HepG2 (cell line): ENCODE results near the gene RDM1. TPM values are rescaled to one million over a fixed set of nuclear protein-coding genes. Genes with fewer than 3 reads are reported as not detected.

ENCODE experiments used
- ATAC-seq: fragments of 200-7000 bp; cut with Tn5 transposase; 3 replicates; pipeline ENCODE4 v1.9.1; 2020; ENCODE audit warnings: mild to moderate bottlenecking, moderate library complexity
- BruUV-seq: library from RNA; stranded (reverse); fragments of 400-500 nt; replicated peaks from 2 replicates; lab custom pipeline; 2021; lab: Mats Ljungman, UMichigan
- CTCF ChIA-PET: fragments of 300-600 bp; formaldehyde crosslinking; extraction: SDS; loops from one replicate; lab custom pipeline; 2021; ENCODE audit warnings: low total read pairs, inconsistent platforms, low intra/inter-chr PET ratio; lab: Yijun Ruan, JAX
- POLR2A ChIA-PET: fragments of 350-600 bp; sonication (Branson Sonifier 250); formaldehyde crosslinking; loops from one replicate; lab custom pipeline; 2020; ENCODE audit warnings: antibody characterized with exemption, inconsistent platforms; lab: Yijun Ruan, JAX
- DNase-seq: peaks from one replicate; pipeline ENCODE4 v3.0.0-alpha.2; 2015; ENCODE audit warnings: low spot score
- FAIRE-seq: peaks from 3 replicates; lab custom pipeline; 2011; peaks lifted over from hg19 to GRCh38; lab: Jason Lieb, UNC
- H2AFZ ChIP-seq: one replicate; pipeline ENCODE4 v1.6.1; 2011; ENCODE audit warnings: low read length, inconsistent platforms
- H3K27ac ChIP-seq: fragments of 300-600 bp; 3 replicates; pipeline ENCODE4 v1.8.0; 2011; ENCODE audit warnings: mixed run types, mild to moderate bottlenecking, mixed read lengths, low read length, inconsistent platforms; ENCODE audit not compliant: insufficient read depth; ENCODE audit errors: extremely low read length
- H3K27me3 ChIP-seq, 2 experiments: fragments of 200-600 bp in 1 of 2; 2 replicates in 1 of 2; 3 replicates in 1 of 2; pipeline versions ENCODE4 v1.6.0 to v1.8.0; 2011; ENCODE audit warnings: low read length in 2 of 2, mild to moderate bottlenecking in 2 of 2, moderate library complexity in 2 of 2, inconsistent platforms in 1 of 2; ENCODE audit not compliant: insufficient read depth in 2 of 2, control insufficient read depth in 1 of 2
- H3K36me3 ChIP-seq, 2 experiments: fragments of 200-600 bp in 1 of 2; replicated peaks in 1 of 2; 2 replicates in 1 of 2; 3 replicates in 1 of 2; pipeline versions ENCODE4 v1.5.1 to v1.8.0; 2011; ENCODE audit warnings: low read length in 2 of 2, inconsistent platforms in 1 of 2; ENCODE audit not compliant: insufficient read depth in 2 of 2, control insufficient read depth in 1 of 2
- H3K4me1 ChIP-seq: 2 replicates; pipeline ENCODE4 v1.5.1; 2012; ENCODE audit warnings: low read length, inconsistent platforms; ENCODE audit not compliant: insufficient read depth
- H3K4me2 ChIP-seq: 2 replicates; pipeline ENCODE4 v1.6.0; 2011; ENCODE audit warnings: low read depth, low read length, inconsistent platforms
- H3K4me3 ChIP-seq, 3 experiments: fragments of 200-600 bp in 1 of 3; sonication (generic), shearing (Covaris generic) in 1 of 3; replicated peaks in 1 of 3; 2 replicates each; pipeline ENCODE4 v1.5.1; 2011 to 2016; ENCODE audit warnings: low read length in 3 of 3, inconsistent platforms in 2 of 3, low read depth in 2 of 3, mild to moderate bottlenecking in 2 of 3, control low read depth in 1 of 3, mixed read lengths in 1 of 3; ENCODE audit not compliant: insufficient read depth in 1 of 3
- H3K79me2 ChIP-seq: one replicate; pipeline ENCODE4 v1.6.1; 2011; ENCODE audit warnings: low read length, inconsistent platforms; ENCODE audit not compliant: insufficient read depth
- H3K9ac ChIP-seq: 2 replicates; pipeline ENCODE4 v1.6.0; 2011; ENCODE audit warnings: mild to moderate bottlenecking, low read depth, low read length, inconsistent platforms; ENCODE audit not compliant: insufficient read depth
- H3K9me3 ChIP-seq: 2 replicates; pipeline ENCODE4 v1.5.1; 2012; ENCODE audit warnings: mild to moderate bottlenecking, low read length
- H4K20me1 ChIP-seq: 2 replicates; pipeline ENCODE4 v1.6.0; 2011; ENCODE audit warnings: inconsistent platforms, mild to moderate bottlenecking, low read length, moderate library complexity; ENCODE audit not compliant: insufficient read depth
- HNF1B ChIP-seq: sonication (generic); formaldehyde crosslinking; IDR thresholded peaks from 2 replicates; pipeline ENCODE4 v1.5.1; 2020; ENCODE audit warnings: mild to moderate bottlenecking, moderate library complexity, missing genetic modification reagents
- ZFP1 ChIP-seq: IDR thresholded peaks from 2 replicates; pipeline ENCODE4 v1.6.1; 2016
- WGBS: methylation state at CpG from one replicate; pipeline ENCODE4 v1.1.6; 2017; ENCODE audit warnings: low lambda C conversion rate; 5-methylcytosine and 5-hydroxymethylcytosine counted together
- in situ Hi-C: cut with HindIII; loops from 2 replicates; pipeline ENCODE4 v1.10.0; 2017; ENCODE audit warnings: low pct_unique_long_range_greater_than_20kb; ENCODE audit not compliant: extremely low pct_ligation_motif_present
- intact Hi-C: fragments of 100-400 bp; cut with micrococcal nuclease; formaldehyde crosslinking; loops from one replicate; pipeline ENCODE4 v1.10.0; 2022; ENCODE audit not compliant: unreplicated experiment
- polyA plus RNA-seq, 8 experiments: library from polyadenylated mRNA; depleted of rRNA in 3 of 8; stranded (reverse) in 7 of 8; unstranded in 1 of 8; fragments of >200 nt; fragmentation: Illumina TruSeq in 4 of 8; extraction: Trizol in 4 of 8; gene quantifications; 2 replicates each; pipeline versions ENCODE4 v1.2.1 to v1.2.3, GENCODE V29; 2011 to 2016; ENCODE audit warnings: low read depth in 4 of 8, missing spikeins in 1 of 8, mixed read lengths in 1 of 8; ENCODE audit not compliant: insufficient read depth in 1 of 8
- small RNA-seq, 3 experiments: library from RNA; depleted of rRNA; stranded (forward); fragments of <200 nt; gene quantifications; one replicate each; pipeline ENCODE3, GENCODE V24; 2012; ENCODE audit warnings: low read depth in 2 of 3, low replicate concordance in 1 of 3; ENCODE audit not compliant: insufficient read length in 3 of 3, insufficient read depth in 2 of 3
- total RNA-seq, 5 experiments: library from RNA; depleted of rRNA; stranded (reverse); fragments of >200 nt; fragmentation: Illumina TruSeq; extraction: Trizol; gene quantifications; 2 replicates each; pipeline ENCODE4 v1.2.3, GENCODE V29; 2016; ENCODE audit warnings: low read depth in 1 of 5

RDM1 gene
- total and polyA plus RNA-seq, 2 of the 13 experiments (the other 11 are each of a cell fraction or from before 2014, with no cell fraction given): 0.28 to 0.40 TPM

DNA sequence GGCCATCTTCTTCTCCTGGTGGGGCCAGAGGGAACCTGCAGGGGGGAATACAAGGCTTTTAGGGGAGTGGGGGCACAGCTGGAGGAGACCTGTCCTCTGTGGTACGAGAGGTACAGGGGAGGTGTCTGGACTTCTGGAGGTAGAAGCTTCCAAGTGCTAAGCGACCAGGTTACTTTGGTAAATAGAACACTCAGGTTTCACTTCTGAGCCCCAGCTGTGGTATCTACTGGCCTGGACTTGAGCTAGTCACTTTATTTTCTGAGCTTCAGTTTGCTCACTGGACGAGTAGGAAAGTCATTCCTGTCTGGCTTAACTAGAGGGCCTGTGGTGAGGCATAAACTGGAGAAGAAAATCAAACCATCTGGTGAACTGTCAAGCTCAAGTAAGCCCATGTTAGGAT is 61.8 kb downstream of the RDM1 start, which contains the start of gene HEATR9:
HEATR9 (minus strand) TSS at position 155 of the 400 bp plus-strand sequence; CDS start at position 6, 149 bp downstream.
- peak; percentile 17; the same call in 1 of the 3 replicates for ATAC-seq
- ChIA-PET POLR2A (no interaction called here), CTCF (no interaction called here)
- H4K20me1 ChIP-seq: no peaks in the 10 kb centered on the region
- no peaks in the 10 kb centered on the region for H3K79me2 ChIP-seq
- BruUV-seq: no TSS peak
- peaks cover 21% of the 10 kb centered on the region for H3K4me1 ChIP-seq
- no peak within 1 kb of the TSS for H3K4me2 ChIP-seq
- H3K4me3 ChIP-seq: no peak within 1 kb of the TSS
- H2AFZ ChIP-seq: no peak within 1 kb of the TSS
- H3K27ac ChIP-seq: peak within 1 kb of the TSS; percentile 22
- FAIRE-seq: no peak
- TF ChIP-seq HNF1B (CRISPR knock-in tag): no peak
- peak; percentile 74; the same call in 1 of the 2 replicates for TF ChIP-seq ZFP1 (CRISPR knock-in tag)
- DNase-seq: no peak
- in situ Hi-C loops (no loop called here), intact Hi-C loops (no loop called here)
- H3K9ac ChIP-seq: no peak within 1 kb of the TSS
- WGBS: 0% methylated on average over 3 of the region's 3 CpGs
- H3K36me3 ChIP-seq: no peaks in the 10 kb centered on the region
- H3K9me3 ChIP-seq: no peaks in the 10 kb centered on the region
- H3K27me3 ChIP-seq: no peaks in the 10 kb centered on the region

Small RNAs within 50 kb of the gene (small RNA-seq; reads per million reads assigned to genes)
- gene RF00100: 5.9 to 434 (median 13.3) reads per million in 3 experiments

Other genes with a start within 250 kb of the RDM1 start
- gene RASL10B, start 199.1 kb downstream of the RDM1 start, total RNA-seq (2016; rRNA removed; fragmentation: Illumina TruSeq; extraction: Trizol): 11.0 TPM in 2 replicates
- 7.5 and 8.8 TPM in 2 replicates for gene RASL10B, start 199.1 kb downstream of the RDM1 start, polyA plus RNA-seq (2011; rRNA removed)
- gene GAS2L2, start 177.5 kb downstream of the RDM1 start, total RNA-seq (2016; rRNA removed; fragmentation: Illumina TruSeq; extraction: Trizol): not detected in 2 replicates
- not detected in 2 replicates for gene GAS2L2, start 177.5 kb downstream of the RDM1 start, polyA plus RNA-seq (2011; rRNA removed)
- not detected in 2 replicates for gene C17orf50, start 169.9 kb downstream of the RDM1 start, total RNA-seq (2016; rRNA removed; fragmentation: Illumina TruSeq; extraction: Trizol)
- gene C17orf50, start 169.9 kb downstream of the RDM1 start, polyA plus RNA-seq (2011; rRNA removed): not detected in 2 replicates
- not detected in 2 replicates for gene MMP28, start 135.1 kb downstream of the RDM1 start, total RNA-seq (2016; rRNA removed; fragmentation: Illumina TruSeq; extraction: Trizol)
- gene MMP28, start 135.1 kb downstream of the RDM1 start, polyA plus RNA-seq (2011; rRNA removed): not detected in 2 replicates
- gene TAF15, start 121.3 kb downstream of the RDM1 start, total RNA-seq (2016; rRNA removed; fragmentation: Illumina TruSeq; extraction: Trizol): 26.5 and 49.9 TPM in 2 replicates
- gene TAF15, start 121.3 kb downstream of the RDM1 start, polyA plus RNA-seq (2011; rRNA removed): 25.2 and 29.3 TPM in 2 replicates
- gene HEATR9, start 61.9 kb downstream of the RDM1 start, total RNA-seq (2016; rRNA removed; fragmentation: Illumina TruSeq; extraction: Trizol): not detected in 2 replicates
- gene HEATR9, start 61.9 kb downstream of the RDM1 start, polyA plus RNA-seq (2011; rRNA removed): not detected in 2 replicates
- gene CCL5, start 50.4 kb downstream of the RDM1 start, total RNA-seq (2016; rRNA removed; fragmentation: Illumina TruSeq; extraction: Trizol): 0.13 TPM in 1 of 2 replicates, not detected in the other
- 0.25 and 0.29 TPM in 2 replicates for gene CCL5, start 50.4 kb downstream of the RDM1 start, polyA plus RNA-seq (2011; rRNA removed)
- gene LYZL6, start 12.9 kb upstream of the RDM1 start, total RNA-seq (2016; rRNA removed; fragmentation: Illumina TruSeq; extraction: Trizol): not detected in 2 replicates
- not detected in 2 replicates for gene LYZL6, start 12.9 kb upstream of the RDM1 start, polyA plus RNA-seq (2011; rRNA removed)
- gene CCL16, start 50.7 kb upstream of the RDM1 start, total RNA-seq (2016; rRNA removed; fragmentation: Illumina TruSeq; extraction: Trizol): 0.51 and 2.0 TPM in 2 replicates
- gene CCL16, start 50.7 kb upstream of the RDM1 start, polyA plus RNA-seq (2011; rRNA removed): 14.7 and 17.7 TPM in 2 replicates
- gene CCL14, start 56.0 kb upstream of the RDM1 start, total RNA-seq (2016; rRNA removed; fragmentation: Illumina TruSeq; extraction: Trizol): 1.1 and 1.3 TPM in 2 replicates
- 0.86 and 1.7 TPM in 2 replicates for gene CCL14, start 56.0 kb upstream of the RDM1 start, polyA plus RNA-seq (2011; rRNA removed)
- gene CCL15, start 70.8 kb upstream of the RDM1 start, total RNA-seq (2016; rRNA removed; fragmentation: Illumina TruSeq; extraction: Trizol): 23.2 and 29.2 TPM in 2 replicates
- gene CCL15, start 70.8 kb upstream of the RDM1 start, polyA plus RNA-seq (2011; rRNA removed): 37.4 and 45.9 TPM in 2 replicates
- gene CCL23, start 87.2 kb upstream of the RDM1 start, total RNA-seq (2016; rRNA removed; fragmentation: Illumina TruSeq; extraction: Trizol): not detected in 2 replicates
- gene CCL23, start 87.2 kb upstream of the RDM1 start, polyA plus RNA-seq (2011; rRNA removed): not detected in 2 replicates
- not detected in 2 replicates for gene CCL18, start 133.5 kb upstream of the RDM1 start, total RNA-seq (2016; rRNA removed; fragmentation: Illumina TruSeq; extraction: Trizol)
- not detected in 2 replicates for gene CCL18, start 133.5 kb upstream of the RDM1 start, polyA plus RNA-seq (2011; rRNA removed)
- gene CCL3, start 159.4 kb upstream of the RDM1 start, total RNA-seq (2016; rRNA removed; fragmentation: Illumina TruSeq; extraction: Trizol): not detected in 2 replicates
- gene CCL3, start 159.4 kb upstream of the RDM1 start, polyA plus RNA-seq (2011; rRNA removed): not detected in 2 replicates
- not detected in 2 replicates for gene CCL4, start 173.1 kb upstream of the RDM1 start, total RNA-seq (2016; rRNA removed; fragmentation: Illumina TruSeq; extraction: Trizol)
- gene CCL4, start 173.1 kb upstream of the RDM1 start, polyA plus RNA-seq (2011; rRNA removed): not detected in 2 replicates
- gene TBC1D3B, start 245.9 kb upstream of the RDM1 start, total RNA-seq (2016; rRNA removed; fragmentation: Illumina TruSeq; extraction: Trizol): 1.8 TPM in 1 of 2 replicates, not detected in the other
- gene TBC1D3B, start 245.9 kb upstream of the RDM1 start, polyA plus RNA-seq (2011; rRNA removed): 1.1 and 2.1 TPM in 2 replicates